ENCODE results near the gene CPED1. TPM values are rescaled to one million over a fixed set of nuclear protein-coding genes. Genes with fewer than 3 reads are reported as not detected.
"Not testable (repeated sequence)": the region's sequence is repeated elsewhere in the genome, so short reads cannot be mapped to it uniquely, and the experiment has no call there.

CPED1 gene
- total and polyA plus RNA-seq, 7 donors: 1.2 to 120 (median 79.6) TPM

GRCh38 chr7:121003986-121004685, 15.6 kb downstream of the CPED1 start:
- WGBS, 2 donors: 41 to 67% methylated on average over 5 of the region's 5 CpGs
- H3K27ac ChIP-seq: peak overlapping the region in 3 of 4 donors; percentile 32 to 95 (median 86)

DNA sequence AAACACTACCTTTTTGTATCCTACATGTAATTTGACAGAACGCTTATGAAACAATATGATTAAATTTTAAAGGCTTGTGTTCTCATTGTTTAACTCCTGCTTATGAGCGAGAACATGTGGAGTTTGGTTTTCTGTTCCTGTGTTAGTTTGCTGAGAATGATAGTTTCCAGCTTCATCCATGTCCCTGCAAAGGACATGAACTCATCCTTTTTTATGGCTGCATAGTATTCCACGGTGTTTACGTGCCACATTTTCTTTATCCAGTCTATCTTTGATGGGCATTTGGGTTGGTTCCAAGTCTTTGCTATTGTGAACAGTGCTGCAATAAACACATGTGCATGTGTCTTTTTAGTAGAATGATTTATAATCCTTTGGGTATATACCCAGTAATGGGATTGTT, 16.5 kb downstream of the CPED1 start:
- peak overlapping the region in 2 of 4 donors; percentile 86 to 95 for H3K27ac ChIP-seq
- WGBS, 2 donors: 84 to 95% methylated on average over 4 of the region's 4 CpGs
- H3K4me1 ChIP-seq: peaks cover 0 to 60% (median 56%) of the 10 kb centered on the region in 4 donors
- H3K27me3 ChIP-seq; H3K36me3 ChIP-seq; intact Hi-C loops (cut with DNase I); H3K4me3 ChIP-seq; DNase-seq; H3K9me3 ChIP-seq: not testable (repeated sequence)

More at GRCh38 chr7:121003986-121004685, 15.6 kb downstream of the CPED1 start:
- TF ChIP-seq CTCF (IDR thresholded peaks at IDR 0.05): no peak
- TF ChIP-seq POLR2AphosphoS5 (IDR thresholded peaks at IDR 0.05): peak in 2 of 4 donors; percentile 33 to 40
- DNase-seq: peak; percentile 86
- intact Hi-C loops (cut with DNase I): no loop called here
- no peaks in the 10 kb centered on the region for H3K9me3 ChIP-seq
- peaks cover 0 to 69% (median 62%) of the 10 kb centered on the region in 4 donors for H3K4me1 ChIP-seq
- H3K27me3 ChIP-seq: no peaks in the 10 kb centered on the region
- H3K36me3 ChIP-seq: no peaks in the 10 kb centered on the region
- H3K4me3 ChIP-seq: no peak overlapping the region

DNA sequence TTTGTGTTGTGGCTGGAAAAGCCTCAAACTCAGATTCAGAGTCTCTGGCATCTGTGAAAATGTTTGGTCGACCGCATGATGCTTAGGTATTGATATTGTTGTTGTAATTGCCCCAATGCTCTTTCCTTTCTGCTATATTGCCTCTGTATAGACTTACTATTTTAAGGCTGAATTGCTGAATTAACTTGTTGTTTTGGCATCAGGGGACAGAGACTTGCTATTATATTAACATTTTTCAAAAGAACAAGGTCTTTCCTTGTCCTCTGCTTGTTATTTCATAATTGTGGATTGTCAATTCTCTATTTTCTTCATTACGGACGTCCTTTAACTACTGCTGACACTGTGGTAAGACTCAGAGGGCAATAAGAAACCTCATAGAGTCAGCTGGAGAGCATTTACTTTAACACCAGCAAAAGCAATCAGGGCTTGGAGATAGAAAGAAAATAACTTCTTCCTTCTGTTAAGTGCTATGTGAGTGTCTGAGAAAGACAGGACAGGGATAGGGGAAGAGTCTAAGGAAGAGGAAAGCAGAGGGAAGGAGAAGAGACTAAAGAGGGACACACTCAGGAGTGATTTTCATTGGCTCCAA, 17.6 kb downstream of the CPED1 start:
- H3K27ac ChIP-seq: peak overlapping the region in 3 of 4 donors; percentile 33 to 95 (median 50)
- H3K27me3 ChIP-seq: no peaks in the 10 kb centered on the region
- H3K36me3 ChIP-seq: no peaks in the 10 kb centered on the region
- H3K4me1 ChIP-seq: peaks cover 0 to 51% (median 47%) of the 10 kb centered on the region in 4 donors
- no peak for DNase-seq
- intact Hi-C loops (cut with DNase I): no loop called here
- 81 to 82% methylated on average over 4 of the region's 4 CpGs for WGBS, 2 donors
- TF ChIP-seq POLR2A (IDR thresholded peaks at IDR 0.05) (no peak), CTCF (IDR thresholded peaks at IDR 0.05) (no peak), EP300 (IDR thresholded peaks at IDR 0.05) (no peak), POLR2AphosphoS5 (IDR thresholded peaks at IDR 0.05) (no peak)
- H3K9me3 ChIP-seq: no peaks in the 10 kb centered on the region
- H3K4me3 ChIP-seq: no peak overlapping the region

DNA sequence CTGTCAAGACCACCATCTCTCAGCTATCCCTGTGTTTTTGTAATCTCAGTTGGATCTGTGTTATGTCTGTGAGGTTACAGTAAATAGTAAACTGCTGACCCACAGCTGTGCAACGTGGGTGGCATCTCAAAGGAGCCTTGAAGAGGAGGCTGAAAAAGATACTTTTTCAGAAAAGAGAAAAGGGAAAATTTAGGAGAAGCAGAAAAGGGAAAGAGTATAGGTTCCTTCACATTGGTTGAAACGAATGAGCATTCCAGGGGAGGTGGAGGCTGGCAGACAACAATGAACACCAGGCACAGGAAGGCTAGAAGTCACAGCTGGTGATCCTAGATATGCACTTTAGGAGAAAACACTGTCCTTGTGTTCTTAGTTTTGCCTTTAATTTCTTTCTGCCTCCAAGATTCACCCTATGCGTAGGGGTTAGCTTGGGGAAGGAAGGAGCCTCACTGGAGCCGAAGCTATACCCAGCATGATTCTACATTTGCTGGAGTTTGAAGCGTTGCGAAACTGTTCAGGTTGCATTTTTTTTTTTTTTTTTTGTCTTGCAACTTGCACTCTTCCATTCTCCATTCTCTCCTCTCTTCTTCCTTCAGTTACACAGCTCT, 18.3 kb downstream of the CPED1 start:
- H3K9me3 ChIP-seq: no peaks in the 10 kb centered on the region
- no peak for DNase-seq
- no peaks in the 10 kb centered on the region for H3K36me3 ChIP-seq
- H3K4me3 ChIP-seq: no peak overlapping the region
- WGBS, 2 donors: 75 to 85% methylated on average over 6 of the region's 6 CpGs
- no peak for TF ChIP-seq EP300 (IDR thresholded peaks at IDR 0.05)
- H3K27me3 ChIP-seq: no peaks in the 10 kb centered on the region
- peak overlapping the region in 3 of 4 donors; percentile 33 to 95 (median 50) for H3K27ac ChIP-seq
- peaks cover 0 to 46% (median 42%) of the 10 kb centered on the region in 4 donors for H3K4me1 ChIP-seq
- intact Hi-C loops (cut with DNase I): no loop called here

- H3K36me3 ChIP-seq: no peaks in the 10 kb centered on the region
- no peak for TF ChIP-seq POLR2AphosphoS5 (IDR thresholded peaks at IDR 0.05)
- no peak for TF ChIP-seq EP300 (IDR thresholded peaks at IDR 0.05)
- no peak for TF ChIP-seq POLR2A (IDR thresholded peaks at IDR 0.05)
- no peak for TF ChIP-seq CTCF (IDR thresholded peaks at IDR 0.05)
- no peak overlapping the region for H3K27ac ChIP-seq
- no peak overlapping the region for H3K4me3 ChIP-seq
- peaks cover 0 to 46% (median 30%) of the 10 kb centered on the region in 4 donors for H3K4me1 ChIP-seq
- H3K9me3 ChIP-seq: no peaks in the 10 kb centered on the region
- intact Hi-C loops (cut with DNase I): no loop called here
- 71 to 73% methylated on average over 2 of the region's 2 CpGs for WGBS, 2 donors
- no peak for DNase-seq
- no peaks in the 10 kb centered on the region for H3K27me3 ChIP-seq
These were observed 20.3 kb downstream of the CPED1 start for GRCh38 chr7:121008816-121009215.
